SIG-M5 treated with dmso at 0.1 percent for 504 hours (cell line): Measurements from ENCODE around the gene GMEB1.
A peak's percentile ranks its signal among the peaks of the same experiment; 100 is the strongest.
"Not testable (repeated sequence)": the region's sequence is repeated elsewhere in the genome, so short reads cannot be mapped to it uniquely, and the experiment has no call there.

Experiments
- DNase-seq: peaks from one replicate; lab custom pipeline; 2025; ENCODE audit not compliant: unreplicated experiment; lab: John Stamatoyannopoulos, UW

Gene GMEB1

GRCh38 chr1:28744184-28744583 lies 75.6 kb downstream of the GMEB1 start:
- peak; percentile 21 for DNase-seq

GRCh38 chr1:28745653-28746173 lies 77.1 kb downstream of the GMEB1 start:
- DNase-seq = no peak

GRCh38 chr1:28750330-28750729 lies 81.7 kb downstream of the GMEB1 start:
- no peak for DNase-seq

GRCh38 chr1:28750771-28751294 lies 82.2 kb downstream of the GMEB1 start:
- DNase-seq = not testable (repeated sequence)

- no peak for DNase-seq
Observed at GRCh38 chr1:28751315-28752060, 82.9 kb downstream of the GMEB1 start.

GRCh38 chr1:28755701-28756100 lies 87.1 kb downstream of the GMEB1 start:
- DNase-seq = no peak

GRCh38 chr1:28756846-28757245 lies 88.3 kb downstream of the GMEB1 start:
- no peak for DNase-seq

GRCh38 chr1:28758420-28758819 lies 89.8 kb downstream of the GMEB1 start:
- DNase-seq = no peak

- DNase-seq = no peak
Observed at GRCh38 chr1:28759257-28759656, 90.7 kb downstream of the GMEB1 start.

- DNase-seq = no peak
Observed at GRCh38 chr1:28761189-28761588, 92.6 kb downstream of the GMEB1 start.

GRCh38 chr1:28766532-28767183 lies 98.1 kb downstream of the GMEB1 start:
- no peak for DNase-seq
